ENCODE results near the gene GLRX5. TPM values are rescaled to one million over a fixed set of nuclear protein-coding genes. Genes with fewer than 3 reads are reported as not detected.
A peak's percentile ranks its signal among the peaks of the same experiment; 100 is the strongest.

GLRX5 gene
- total RNA-seq, 2 donors from 2014 or later, result 21.7 to 25.6 TPM

DNA sequence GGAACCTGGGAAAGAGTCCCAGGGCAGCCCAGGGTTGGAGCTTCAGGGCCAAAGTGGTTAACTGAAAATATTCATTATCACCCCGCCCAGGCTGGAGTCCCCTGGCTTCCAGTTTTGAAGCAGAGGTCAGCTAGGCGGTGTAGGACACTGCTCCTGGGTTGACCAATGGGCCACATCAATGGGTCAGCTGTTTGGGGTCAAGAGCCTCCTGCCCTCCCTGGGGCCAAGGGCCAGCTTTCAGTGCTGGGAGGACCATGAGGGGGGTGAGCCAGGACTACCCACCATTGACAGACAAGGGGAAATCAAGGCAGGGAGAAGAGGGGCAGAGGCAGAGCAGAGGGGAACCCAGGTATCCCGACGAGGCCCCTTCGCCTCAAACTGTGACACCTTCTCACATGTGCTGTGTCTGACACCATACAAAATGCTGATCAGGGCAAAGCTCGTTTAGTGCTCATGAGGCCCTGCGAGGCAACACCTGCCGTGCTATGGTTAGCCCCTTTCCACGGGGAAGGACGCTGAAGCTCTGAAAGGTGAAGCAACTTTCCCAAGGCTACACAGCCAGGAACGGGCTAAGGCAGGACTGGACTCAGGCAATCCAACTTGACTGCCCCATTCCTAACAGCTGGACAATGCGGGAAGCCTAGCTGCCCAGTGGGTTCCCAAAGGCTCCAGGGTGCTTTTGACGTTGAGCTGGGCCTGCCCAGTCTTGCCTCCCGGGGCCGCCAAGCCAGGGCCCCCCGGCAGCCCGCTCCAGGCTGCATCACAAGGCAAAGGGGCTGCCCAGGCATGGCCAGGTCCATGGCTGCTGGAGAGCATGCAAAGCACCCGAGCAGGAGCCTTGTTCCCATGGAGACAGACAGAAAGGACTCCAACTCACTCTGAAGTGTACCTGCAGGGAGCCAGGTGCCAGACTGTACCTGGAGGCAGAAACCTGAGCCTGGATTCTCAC is 20.4 kb upstream of the GLRX5 start:
- intact Hi-C loops (cut with DNase I), result no loop called here
- no peak for DNase-seq (ENCODE audit: low spot score)

DNA sequence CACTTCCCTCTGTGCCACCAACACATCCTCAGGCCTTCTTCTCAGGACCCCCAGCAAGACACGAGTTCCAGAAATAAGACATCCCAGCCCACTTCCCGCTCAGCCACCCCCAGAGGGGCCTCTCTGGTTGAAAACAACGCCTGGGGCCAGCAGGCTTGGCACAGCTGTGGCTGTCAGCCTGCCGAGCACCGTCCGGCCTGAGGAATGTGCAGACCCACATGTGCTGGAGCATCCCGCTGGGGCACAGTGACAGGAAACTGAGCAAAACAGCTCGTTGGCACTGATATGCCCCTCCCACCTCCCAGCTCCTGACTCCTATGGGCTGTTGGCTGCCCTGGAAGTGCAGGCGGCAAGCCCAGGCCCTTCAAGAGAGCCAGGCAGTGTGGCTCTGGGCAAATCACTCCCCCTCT is 19.8 kb upstream of the GLRX5 start:
- intact Hi-C loops (cut with DNase I), result no loop called here
- peak; percentile 81 for DNase-seq (ENCODE audit: low spot score)

- DNase-seq (ENCODE audit: low spot score), result peak; percentile 92
- intact Hi-C loops (cut with DNase I), result no loop called here
Measured at GRCh38 chr14:95515596-95516552, 19.0 kb upstream of the GLRX5 start.

DNA sequence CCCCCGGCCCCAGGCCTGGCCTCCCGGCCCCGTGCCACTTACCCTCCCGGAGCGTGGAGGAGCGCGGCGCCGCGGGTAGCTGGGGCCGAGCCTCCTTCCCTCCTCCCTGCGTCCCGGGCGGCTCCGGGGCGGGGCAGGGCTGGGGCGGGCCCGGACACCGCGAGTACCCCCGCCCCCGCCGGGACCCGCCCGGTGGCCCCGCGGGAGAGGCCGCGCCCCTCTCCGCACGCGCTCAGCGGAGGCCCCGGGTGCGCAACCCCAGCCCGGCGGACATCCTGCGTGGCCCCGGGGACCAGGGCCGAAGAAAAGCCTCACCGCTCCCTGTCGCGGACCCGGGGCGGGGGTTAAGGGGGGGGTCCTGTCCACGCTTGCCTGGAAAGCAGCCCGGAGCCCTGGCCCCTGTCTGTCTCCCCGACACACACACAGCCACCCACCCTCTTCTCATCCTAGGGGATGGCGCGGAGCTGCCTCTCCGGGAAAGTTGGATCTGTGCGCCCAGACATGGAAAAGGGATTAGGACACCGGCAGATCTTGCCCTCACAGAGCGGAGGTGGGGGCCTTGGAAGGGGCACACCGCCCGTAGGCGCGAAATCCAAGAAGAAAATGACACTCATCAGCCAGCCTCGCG is 18.2 kb upstream of the GLRX5 start, which contains the start of gene SYNE3:
SYNE3 (minus strand) TSS at position 97 of the 628 bp plus-strand sequence. CDS start 40,829 bp downstream, outside the sequence.
- intact Hi-C loops (cut with DNase I), result no loop called here
- peak; percentile 91 for DNase-seq (ENCODE audit: low spot score)

DNA sequence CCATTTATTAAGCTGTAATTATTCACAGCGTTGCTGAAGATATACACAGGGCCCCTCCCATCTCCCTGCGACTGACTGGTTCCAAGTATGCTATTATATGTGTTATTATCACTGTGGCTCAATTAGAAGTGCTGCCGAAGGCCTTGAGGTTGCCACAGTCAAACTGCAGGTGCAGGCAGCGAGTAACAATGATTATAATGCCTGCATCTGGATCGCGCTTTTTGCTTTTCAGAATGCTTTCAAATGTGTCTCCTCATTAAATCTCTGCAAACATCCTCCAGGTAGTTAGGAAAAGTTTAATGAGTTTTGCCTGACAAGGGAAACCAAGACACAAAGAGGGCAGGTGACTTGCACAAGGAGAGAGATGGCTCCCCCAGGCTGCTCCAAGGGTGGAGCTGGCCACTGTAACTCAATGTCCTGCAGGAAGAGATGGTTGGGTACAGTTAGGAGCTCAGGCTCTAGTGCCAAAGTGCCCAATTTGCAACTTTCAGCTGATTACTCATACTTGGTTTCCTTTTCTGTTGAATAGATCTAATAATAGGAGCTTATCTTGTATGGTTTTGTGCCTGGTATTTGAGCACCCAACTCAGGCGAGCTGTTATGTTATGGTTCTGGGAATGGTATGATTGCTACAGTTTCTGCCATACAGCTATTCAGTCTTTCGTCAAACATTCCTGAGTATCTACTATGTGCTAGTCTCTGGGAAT is 16.7 kb upstream of the GLRX5 start:
- no peak for DNase-seq (ENCODE audit: low spot score)
- intact Hi-C loops (cut with DNase I), result no loop called here

GRCh38 chr14:95519699-95520098 is 15.2 kb upstream of the GLRX5 start:
- DNase-seq (ENCODE audit: low spot score), result peak; percentile 95
- intact Hi-C loops (cut with DNase I), result no loop called here

DNA sequence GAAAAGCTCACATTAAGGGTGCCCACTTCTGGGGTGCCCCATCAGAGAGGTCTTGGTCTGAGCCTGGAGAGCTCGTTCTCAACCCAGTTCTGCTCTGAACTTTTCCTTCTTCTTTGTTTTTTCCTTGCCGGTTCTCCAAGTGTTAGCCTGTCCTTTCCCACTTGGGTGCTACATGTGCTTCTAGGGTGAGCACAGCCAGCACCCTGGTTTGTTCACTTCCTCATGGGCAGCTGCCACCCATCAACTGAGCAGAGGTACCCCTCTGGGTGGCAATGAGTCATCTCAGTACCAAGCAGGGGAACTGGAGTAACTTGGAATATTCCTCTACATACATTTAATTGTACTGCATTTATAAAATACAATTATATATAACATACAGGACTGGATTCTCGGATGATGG is 14.5 kb upstream of the GLRX5 start:
- DNase-seq (ENCODE audit: low spot score), result no peak
- intact Hi-C loops (cut with DNase I), result no loop called here

DNA sequence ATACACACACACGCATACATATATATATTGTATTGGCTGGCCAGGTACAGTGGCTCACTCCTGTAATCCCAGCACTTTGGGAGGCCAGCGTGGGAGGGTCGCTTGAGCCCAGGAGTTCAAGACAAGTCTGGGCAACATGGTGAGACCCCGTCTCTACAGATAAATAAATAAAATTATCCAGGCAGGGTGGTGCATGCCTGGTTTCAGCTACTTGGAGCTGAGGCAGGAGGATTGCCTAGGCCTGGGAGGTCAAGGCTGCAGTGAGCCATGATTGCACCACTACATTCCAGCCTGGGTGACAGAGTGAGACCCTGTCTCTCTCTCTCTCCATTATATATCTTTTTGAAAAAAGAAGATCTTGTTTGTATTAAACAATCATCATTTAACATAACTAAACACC is 13.8 kb upstream of the GLRX5 start:
- no peak for DNase-seq (ENCODE audit: low spot score)
- intact Hi-C loops (cut with DNase I), result no loop called here

DNA sequence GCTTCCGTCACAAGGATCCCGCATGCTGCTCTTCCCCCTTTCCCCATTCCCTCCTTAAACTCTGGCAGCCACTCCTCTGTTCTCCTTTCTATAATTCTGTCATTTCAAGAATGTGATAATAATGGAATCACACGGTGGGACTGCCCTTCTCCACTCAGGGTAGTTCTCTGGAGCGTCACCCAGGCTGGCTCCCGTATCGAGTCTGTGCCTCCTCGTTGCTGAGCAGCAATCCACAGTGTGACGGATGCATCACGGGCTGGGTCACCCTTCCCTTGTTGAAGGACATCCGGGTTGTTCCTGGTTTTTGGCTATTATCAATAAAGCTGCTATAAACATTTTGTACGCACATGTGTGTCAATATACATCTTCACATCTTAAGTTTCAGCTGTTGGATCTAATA is 12.7 kb upstream of the GLRX5 start:
- intact Hi-C loops (cut with DNase I), result no loop called here
- DNase-seq (ENCODE audit: low spot score), result no peak

- intact Hi-C loops (cut with DNase I), result no loop called here
- no peak for DNase-seq (ENCODE audit: low spot score)
Measured at GRCh38 chr14:95522556-95522955, 12.3 kb upstream of the GLRX5 start.

DNA sequence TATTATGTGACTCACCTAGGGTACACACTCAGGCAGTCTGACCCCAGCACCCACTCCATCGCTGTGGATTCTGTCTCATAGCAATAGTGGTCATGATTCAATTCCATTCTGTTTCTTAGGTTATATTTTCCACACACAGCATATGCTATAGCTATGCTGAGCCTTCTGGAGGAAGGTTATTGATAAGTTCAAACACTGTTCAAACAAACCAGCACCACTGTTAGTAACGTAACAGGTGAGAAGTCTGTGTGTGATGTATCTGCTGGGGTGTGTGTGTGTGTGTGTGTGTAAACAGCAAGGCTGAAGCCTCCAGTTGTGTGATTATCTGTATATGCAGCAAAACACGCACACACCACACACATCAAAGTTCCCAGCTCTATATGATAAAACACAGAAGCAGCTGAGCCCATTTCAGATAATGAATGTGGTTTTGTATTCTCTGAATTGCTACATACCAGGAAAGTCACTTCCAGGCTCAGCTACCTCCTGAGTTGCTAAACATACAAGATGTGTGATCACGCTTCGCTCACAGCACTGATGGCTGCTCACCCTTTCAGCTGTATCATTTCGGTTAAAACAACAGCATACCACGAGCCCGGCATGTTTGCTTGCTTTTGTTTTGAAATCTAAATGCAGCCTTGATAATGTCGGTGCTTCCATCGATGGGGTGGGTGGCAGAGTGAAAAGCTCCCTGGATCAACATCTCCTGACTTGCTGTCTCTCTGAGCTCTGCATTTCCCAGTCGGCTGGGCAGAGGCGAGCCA is 11.6 kb upstream of the GLRX5 start:
- intact Hi-C loops (cut with DNase I), result no loop called here
- DNase-seq (ENCODE audit: low spot score), result no peak

DNA sequence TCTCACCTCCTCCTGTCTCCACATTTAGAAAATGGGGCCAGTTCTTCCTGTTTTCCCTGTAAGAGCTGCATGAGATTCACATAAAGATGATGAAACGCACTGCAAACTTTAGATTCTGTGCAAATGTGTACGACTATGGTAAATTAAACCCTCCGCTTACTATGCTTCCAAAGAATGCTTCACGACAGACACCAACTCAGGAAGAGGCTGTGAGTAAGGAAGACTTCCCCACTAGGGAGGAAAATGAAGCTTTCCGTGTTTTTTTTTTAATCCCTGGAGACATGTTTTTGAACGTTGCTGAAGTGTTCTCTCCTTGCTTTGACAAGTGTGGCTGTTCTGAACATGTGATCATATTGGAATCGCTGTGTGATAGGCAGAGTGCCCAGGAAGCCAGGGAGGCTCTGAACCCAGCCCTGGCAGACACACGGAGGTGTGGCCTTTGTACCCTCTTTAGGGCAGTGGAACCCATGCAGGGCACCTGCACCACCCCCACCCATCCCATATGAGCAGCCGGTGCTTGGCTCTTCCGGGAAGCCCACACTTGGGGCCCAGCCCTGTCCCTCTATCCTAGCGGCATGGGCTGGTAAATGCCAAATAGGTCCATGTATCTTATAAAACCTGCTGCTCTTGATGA is 10.9 kb upstream of the GLRX5 start:
- intact Hi-C loops (cut with DNase I), result no loop called here
- DNase-seq (ENCODE audit: low spot score), result no peak

GRCh38 chr14:95524706-95525512 is 9.9 kb upstream of the GLRX5 start:
- DNase-seq (ENCODE audit: low spot score), result no peak
- intact Hi-C loops (cut with DNase I), result loop anchor here in 1 of 2 donors (5.0 kb wide), 2 partner anchors 88 to 1618 kb away; no protein-coding TSS in a partner anchor

DNA sequence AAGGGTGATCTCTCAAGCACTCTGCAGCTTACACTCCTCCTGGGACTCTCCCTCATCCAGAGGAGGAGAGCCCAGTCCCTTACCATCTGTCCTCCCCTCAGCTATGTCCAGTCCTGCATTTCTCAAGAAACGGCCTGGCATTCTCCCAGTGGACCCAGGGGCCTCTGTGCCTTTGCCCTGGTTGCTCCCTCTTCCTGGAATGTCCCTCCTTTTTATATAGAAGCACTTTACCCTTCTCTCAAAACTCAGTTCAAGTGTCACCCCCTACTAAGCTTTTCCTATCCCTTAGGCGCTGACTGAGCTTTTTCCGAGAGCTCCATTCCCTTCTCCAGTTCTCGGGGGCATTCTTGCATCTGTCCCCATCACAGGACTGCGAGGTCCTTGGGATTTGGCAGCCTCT is 8.9 kb upstream of the GLRX5 start:
- intact Hi-C loops (cut with DNase I), result loop anchor here (2.0 to 5.0 kb wide), 3 partner anchors 83 to 1619 kb away; no protein-coding TSS in a partner anchor
- DNase-seq (ENCODE audit: low spot score), result no peak

DNA sequence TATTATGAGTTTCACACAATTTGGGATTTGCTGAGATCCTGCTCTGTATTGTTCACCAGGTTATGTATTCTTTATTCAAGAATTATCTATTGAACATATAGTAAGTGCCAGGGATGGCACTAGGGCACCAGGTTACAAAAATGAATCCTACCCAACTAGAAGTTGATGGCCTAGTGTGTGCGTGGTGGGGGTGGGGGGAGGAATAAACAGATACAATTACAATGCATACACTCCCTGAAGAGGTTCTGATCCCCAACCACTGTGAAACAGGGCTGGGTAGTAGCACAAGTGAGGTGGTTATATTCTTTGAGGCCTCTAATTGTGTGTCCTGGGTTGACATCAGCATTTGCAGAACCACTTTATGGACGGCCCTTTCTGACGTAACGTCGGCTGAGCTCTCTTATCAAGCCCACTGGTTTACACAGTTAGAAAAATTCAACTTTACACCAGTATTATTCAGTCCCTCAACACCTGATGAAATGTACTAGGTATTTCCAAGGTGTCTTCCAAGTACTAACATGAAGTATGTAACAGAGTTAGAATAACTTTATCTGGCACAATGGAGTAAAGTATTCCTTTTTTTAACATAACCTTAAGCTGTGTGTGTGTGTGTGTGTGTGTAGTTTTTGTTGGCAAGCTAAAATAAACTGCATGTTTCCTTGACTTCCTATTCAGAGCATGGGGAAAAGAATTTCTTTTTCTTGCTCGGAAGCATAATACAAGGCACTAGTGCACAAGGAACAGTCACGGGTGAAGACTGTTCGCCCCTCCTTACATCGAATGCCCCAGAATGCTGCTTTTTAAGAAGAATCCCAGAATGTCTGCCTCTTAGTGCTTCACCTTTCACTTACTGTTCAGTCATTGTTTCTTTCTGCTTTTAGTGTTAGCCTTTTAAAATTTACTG is 8.1 kb upstream of the GLRX5 start:
- intact Hi-C loops (cut with DNase I), result loop anchor here (2.0 to 5.0 kb wide), 3 partner anchors 84 to 1619 kb away; no protein-coding TSS in a partner anchor
- DNase-seq (ENCODE audit: low spot score), result no peak

Data from posterior vena cava (tissue), 2 donors.